ENCODE results near the gene FAM174A.
A peak's percentile ranks its signal among the peaks of the same experiment; 100 is the strongest.

Gene FAM174A

DNA sequence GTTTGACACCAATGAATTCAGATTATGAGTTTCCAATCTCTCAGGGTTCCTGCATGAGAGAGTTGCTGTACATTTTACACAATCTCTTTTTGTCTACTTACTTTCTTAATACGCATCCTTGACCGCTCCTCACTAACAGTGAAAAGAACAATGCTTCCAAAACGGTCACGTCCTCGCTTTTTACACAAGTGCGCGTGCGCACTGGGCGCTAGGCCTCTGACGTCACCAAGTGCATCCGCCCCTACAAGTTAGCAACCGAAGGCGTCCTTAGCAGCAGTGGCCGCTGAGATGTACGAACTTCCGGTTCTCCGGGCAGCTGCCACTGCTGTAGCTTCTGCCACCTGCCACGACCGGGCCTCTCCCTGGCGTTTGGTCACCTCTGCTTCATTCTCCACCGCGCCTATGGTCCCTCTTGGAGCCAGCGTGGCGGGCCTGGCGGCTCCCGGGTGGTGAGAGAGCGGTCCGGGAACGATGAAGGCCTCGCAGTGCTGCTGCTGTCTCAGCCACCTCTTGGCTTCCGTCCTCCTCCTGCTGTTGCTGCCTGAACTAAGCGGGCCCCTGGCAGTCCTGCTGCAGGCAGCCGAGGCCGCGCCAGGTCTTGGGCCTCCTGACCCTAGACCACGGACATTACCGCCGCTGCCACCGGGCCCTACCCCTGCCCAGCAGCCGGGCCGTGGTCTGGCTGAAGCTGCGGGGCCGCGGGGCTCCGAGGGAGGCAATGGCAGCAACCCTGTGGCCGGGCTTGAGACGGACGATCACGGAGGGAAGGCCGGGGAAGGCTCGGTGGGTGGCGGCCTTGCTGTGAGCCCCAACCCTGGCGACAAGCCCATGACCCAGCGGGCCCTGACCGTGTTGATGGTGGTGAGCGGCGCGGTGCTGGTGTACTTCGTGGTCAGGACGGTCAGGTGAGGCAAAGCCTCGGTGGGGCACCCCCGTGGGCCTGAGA, at the start of gene FAM174A:
Gene FAM174A, plus strand, starts transcription at position 315 of the 946 bp plus-strand sequence. Its CDS starts 157 bp downstream, at position 472.
- peak; percentile 81 for DNase-seq

DNA sequence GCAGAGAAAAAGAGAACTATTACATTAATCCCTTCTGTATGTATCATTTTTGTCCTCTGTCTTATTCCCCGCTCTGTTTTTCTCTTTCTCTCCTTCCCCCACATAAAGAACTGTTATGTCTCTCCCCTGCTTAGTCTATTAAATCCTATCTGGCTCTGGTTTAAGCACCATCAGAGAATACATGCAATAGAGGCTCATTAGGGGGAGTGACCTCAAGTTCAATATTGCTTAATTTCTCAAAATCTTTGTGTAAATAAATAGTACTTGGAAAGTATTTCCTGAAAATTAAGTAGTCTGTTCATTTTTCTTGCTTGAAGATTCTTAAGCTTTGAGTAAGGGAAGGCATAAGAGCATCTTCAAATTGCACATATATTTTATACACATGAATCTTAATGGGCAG, 41.2 kb upstream of the FAM174A start:
- DNase-seq = no peak

DNA sequence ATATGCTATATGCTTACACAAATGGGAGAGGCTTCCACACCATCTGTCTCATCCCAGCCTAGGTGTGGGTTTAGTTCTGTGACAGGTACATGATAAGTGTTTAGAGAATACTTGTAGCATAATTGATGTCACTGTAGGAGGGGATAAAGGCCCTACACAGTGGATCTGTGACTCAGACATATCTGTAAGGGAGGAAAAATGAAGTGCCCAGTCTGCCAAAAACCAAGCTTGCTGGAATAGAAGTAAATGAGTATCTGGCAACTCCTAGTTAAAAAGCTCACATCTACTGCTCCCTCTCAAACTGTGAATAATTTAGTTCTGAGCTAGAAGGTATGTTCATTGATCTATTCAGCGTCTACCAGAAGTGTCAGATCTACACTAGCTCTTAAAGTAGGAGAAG, 38.9 kb upstream of the FAM174A start:
- no peak for DNase-seq

DNA sequence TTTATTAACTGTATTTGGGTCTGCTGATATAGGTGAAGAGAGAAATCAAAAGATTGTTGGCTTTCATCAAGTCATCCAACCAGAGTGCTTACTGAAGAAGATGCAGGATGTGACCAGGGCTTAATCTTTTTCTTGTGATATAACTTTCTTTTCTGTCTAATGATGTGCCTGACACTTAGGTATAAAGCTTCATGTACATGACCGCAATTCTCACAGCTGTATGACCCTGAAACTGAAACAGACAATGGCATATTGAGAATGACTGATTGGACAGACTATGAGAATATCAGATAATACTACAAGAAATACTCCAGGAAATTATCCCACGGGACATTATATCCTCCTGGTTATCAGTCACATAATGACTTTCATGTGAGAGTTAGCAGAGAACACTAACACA, 32.5 kb upstream of the FAM174A start:
- no peak for DNase-seq

DNA sequence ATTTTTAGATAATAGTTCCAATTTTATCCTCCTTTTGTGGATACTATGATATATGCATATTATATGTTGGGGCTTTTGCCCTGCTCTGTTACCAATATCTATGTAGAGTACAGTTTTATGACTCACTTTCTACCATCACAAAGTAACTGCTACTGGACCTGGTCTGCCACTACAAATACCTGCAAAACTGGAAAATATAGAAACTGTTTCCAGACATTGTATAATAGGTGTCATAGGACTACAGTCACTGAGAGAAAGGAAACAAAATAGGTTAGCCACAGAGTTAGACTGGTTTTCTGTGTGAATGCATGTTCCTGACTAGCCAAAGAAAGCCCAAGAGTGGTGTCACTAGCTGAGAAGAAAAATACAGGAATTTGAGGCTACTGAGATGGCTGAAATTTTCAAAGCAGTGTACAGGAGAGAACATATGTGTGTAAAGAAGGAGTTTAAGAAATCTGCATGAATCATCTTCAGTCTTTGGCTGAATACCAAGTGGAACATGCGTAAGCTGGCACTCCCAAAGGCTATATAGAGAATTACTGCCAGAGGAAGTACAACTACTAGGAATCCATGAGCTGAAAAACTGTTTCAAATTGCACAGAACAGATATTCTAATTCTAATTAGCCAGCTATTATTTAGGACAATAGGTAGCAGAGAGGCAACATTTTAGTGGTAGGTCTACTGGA, 29.0 kb upstream of the FAM174A start:
- no peak for DNase-seq

DNA sequence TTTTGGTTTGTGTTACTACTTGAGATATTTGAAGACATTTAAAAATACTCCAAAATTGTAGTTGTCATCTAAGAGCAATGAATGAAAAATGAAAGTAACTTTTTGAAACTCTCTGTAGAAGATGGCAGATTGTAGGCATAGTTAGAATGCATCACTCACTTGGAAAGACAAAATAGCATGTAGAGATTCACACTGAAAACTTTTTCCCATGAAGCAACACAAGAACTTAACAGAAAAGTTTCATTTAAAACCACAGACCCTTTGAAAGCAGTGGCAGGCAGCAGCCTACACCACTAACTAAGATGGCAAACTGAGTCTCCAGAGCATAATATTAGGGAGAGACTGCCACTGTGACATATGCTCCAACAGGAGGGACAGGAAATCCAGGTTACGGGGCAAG, 18.9 kb upstream of the FAM174A start:
- no peak for DNase-seq

DNA sequence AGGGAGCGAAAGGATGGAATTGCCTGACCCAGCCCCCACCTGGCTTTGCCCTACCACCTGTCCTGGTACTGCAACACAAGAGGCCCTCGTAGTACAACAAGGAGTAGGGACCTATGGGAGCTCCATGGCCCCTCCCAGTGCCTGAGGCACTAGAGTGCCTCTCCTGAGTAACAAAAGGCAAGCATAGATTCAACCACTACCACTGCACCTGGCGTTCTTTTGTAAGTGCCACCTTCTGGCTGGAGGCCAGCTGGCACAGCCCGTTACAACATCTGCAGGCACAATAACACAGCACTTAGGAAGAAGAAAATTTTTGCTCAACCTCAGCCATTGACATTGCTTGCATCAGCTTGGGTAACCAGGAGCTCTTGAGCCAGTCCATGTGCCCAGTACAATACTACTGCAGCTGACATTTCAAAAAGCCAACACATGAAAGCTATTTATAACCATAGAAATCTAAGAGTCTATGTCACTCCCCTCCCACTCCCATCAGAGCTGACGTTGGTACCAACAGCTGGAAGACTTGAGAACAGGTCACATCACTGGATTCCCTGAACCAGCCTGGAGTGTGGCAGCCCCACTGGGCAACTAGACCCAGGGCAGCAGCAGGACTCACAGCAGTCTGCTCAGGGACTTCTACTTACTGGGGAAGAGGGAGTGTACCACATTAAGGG, 17.7 kb upstream of the FAM174A start:
- DNase-seq = no peak

DNA sequence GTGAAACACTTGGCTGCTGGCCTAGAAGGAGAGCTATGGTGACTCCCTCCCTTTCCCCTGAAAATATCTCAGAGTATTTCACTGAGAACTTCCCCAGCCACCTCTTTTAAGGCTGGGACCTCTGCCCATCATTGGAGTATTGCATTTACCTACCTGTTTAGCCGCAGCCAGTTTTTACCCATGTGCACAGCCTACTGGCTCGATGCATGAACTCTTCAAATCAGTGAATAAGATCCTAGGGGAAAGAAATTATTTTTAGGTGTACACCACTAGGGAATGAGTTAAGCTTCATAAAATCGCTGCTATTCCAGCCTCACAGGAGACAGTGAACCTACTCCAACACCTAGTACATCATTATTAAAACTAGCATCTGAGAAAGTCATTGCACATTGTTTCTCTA, 16.8 kb upstream of the FAM174A start:
- DNase-seq = no peak

DNA sequence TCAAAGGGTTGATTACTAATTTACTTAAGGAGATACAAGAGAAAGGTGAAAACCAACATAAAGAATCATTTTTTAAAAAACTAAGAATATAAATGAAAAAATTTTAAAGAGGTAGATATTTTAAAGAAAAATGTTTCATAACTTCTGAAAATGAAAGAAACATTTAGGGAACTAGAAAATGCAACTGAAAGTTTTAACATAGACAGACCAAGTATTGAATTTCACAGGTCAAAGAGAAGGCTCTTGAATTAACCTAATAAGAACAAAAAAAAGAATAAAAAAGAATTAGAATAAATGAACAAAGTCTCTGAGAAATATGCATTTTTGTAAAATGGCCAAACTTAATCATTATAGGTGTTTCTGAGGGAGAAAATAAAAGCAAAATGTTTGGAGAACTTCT, 16.1 kb upstream of the FAM174A start:
- no peak for DNase-seq

DNA sequence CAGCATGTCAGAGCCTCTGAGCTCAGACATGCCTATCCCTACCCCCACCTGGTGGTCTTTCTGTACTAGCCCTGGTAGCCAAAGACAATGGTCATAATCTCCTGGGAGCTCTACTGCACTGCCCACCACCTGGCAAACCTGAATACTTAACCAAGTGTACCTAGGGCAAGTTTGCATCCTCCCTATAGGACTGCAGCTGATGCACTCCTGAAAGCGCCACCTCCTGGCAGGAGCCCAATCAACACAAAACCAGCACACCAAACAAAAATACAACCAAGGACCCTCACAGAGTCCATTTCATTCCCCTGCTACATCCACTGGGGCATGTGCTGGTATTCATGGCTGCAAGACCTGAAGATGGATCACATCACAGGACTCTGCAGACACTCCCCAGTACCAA, 14.8 kb upstream of the FAM174A start:
- no peak for DNase-seq

DNA sequence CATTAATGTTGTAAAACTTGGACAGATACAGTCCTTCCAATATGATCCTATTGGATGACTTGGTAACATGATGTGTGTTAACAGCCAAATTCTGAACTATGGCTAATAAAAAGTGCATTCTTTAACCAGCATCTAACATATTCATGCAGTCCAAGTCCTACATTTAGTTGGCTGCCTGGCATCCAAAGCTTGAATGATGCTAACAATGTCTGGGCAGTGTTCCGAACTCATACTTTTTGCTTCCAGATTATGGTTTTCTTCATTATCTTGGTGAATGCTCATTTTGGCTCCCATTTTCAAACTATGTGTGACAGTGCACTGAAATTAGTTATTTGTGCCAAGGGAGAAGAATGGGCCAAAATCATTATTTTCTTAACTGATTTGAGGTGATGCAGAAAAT, 2.8 kb downstream of the FAM174A start:
- DNase-seq = no peak

DNA sequence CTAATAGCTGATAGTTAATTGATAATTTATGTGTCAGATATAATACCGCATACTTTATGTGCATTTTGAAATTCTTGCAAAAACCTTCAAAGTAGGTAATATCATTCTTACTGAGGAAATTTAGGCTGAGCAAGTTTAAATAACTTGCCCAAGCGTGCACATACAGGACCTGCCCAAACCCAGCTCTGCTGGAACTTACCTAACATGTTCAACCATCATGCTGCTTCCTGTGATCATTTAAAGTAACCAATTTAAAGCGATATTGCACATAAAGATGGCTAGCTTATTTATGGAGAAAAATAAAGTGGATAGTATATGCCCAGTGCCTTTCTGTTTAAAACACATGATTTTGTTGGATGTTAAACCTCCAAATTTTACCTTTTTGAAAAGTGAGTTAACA, 4.3 kb downstream of the FAM174A start:
- no peak for DNase-seq

DNA sequence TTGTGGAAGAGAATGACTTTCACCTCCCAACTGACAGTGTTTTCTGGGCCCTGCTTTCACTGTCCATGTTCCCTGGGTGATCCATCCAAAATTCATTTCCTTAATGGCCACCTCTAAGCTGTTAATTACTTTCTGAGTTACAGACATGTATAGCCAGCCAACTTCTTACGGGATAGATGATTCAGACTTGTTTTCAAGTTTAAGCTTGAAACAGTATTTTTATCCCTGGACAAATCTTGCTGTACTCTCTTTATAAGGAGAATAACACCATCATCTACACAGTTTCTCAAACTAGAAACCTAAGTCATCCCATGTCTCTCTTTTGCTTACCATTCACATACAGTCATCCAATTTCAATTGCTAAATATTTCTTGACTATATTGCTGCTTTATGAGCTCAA, 6.9 kb downstream of the FAM174A start:
- DNase-seq = no peak

DNA sequence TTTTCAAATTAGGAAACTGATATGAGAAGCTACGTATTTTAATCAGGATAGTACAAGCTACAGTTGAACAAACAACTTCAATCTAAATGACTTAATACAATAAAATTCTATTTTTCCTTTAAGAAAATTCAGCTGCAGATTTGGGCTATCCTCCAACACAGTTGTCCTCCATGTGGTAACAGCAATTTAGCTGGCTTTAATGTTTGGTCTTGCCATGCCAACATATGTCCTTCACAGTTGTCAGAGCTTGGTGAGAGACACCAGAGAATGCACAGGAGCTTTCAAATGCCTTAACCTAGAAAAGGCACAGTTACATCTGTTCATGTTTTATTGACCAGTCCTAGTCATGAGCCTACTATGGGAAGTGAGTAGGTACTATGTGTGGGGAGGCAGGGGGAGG, 10.8 kb downstream of the FAM174A start:
- DNase-seq = no peak

DNA sequence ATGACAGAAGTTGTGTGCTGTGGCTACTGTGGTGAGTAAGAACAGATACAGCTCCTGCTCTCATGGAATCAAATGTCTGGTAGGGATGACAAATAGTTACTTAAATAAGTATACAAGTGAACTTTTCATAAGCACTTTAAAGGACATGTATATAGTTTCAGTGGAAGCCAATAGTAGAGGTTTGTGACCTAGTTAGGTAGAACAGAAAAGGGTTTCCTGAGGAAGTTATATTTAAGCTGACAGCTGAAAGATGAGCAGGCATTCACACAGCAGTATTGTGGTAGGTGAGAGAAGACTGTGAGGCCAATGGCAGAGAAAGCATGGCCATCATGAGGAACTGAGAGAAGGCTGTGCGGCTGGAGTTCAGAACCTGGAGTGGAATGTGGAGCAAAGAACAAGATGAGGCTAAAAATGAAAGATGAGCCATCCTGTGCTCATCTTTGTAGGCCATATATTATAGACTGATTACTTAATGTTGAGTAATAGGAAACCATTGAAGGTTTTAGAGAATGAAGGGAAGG, 15.4 kb downstream of the FAM174A start:
- DNase-seq = no peak

DNA sequence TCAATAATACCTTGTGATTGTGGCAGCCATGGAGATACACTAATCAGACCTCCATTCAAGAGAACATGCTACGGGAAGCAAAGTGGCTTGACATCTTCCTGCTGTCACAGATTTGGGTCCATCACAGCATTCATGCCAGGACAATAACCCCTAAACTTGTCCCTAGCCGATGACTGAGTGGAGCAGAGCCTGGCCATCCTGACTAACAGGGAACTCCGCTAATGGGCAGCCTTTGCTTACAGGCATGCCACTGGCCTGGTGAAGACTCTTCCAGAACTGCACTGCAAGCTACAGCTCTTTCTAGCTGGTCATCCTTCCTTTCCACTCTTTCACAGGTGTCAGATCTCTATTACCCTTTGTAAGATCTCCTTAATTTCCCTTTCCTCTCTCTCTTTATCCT, 16.0 kb downstream of the FAM174A start:
- DNase-seq = no peak

DNA sequence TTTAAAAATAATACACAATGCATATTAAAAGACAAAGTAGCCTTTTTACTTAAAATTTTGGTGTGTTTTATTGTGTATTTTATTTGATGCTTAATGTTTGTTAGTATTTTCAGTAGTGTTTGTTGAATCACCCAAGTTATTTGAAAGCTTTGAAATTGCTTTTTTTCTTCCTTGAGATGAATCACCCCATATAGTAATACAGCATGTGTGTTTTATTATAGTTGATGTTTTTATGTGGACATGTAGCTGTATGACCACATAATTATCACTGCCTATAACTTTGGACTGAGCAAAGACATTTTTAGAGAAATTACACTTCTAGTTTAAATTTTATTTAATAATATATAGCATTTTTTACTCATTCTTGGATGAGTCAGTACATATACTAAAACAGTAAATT, 18.0 kb downstream of the FAM174A start:
- DNase-seq = no peak

DNA sequence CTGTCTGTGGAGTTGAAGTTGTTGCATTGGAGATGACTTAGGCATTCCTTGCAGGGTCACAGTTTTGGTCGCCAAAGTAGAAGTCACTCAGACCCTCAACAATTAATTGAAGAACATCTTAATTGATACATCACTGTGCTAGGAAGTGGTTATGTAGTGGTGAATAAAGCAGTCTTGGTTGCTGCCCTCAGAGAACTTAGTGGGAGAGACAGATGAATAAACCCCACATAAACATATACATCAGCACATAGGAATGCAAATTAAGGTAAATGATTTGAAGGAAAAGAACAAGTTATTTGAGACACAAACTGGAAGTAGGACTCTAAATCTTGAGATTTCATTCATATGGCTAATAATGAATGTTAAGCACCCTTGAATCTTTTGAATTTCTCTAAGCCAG, 25.7 kb downstream of the FAM174A start:
- no peak for DNase-seq

DNA sequence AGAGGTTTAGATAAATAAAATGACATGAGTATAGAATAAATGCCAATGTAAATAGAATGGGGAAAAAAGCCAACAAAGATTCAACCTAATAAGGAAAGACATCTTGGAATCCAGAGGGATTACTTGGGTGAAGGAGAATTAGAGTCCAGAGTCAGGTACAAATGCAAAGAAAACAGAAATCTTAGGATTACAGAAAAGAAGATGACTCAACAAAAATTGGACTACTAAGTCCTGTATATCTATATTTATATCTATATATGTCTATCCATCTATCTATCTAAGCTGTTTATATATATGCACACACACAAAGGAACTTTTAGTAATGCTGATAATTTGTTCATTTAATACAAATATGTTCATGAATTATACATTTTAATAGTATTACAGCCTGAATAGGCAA, 27.6 kb downstream of the FAM174A start:
- DNase-seq = no peak

DNA sequence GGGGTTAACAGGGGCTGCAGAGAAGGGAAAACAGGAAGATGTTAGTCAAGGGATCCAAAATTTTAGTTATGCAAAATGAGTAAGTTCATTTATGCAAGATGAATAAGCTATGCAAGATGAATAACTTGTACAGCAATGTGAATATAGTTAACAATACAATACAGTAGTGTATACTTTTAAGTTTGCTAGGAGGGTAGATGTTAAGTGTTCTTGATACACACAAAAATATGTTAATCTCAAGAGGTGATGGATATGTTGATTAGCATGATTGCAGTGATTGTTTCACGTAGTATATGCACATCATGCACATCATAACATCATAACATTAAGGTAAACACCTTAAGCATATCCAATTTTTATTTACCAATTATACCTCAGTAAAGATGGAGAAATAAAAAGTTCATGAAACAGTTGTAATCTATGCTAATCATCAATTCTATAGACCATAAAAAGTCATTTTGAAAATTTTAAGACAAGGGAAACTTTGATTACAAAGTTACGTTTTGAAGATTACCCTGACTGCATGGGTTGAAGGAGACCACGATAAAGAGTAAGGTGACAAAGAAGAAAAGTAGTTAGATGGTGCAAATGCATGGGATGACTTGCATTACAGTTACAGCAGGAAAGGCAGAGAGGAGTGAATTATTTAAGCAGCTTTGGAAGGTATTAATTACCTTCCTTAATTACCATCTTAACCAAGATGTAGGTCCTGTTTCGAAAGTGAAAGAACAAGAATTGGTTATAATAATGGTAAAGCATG, 31.4 kb downstream of the FAM174A start:
- DNase-seq = no peak

DNA sequence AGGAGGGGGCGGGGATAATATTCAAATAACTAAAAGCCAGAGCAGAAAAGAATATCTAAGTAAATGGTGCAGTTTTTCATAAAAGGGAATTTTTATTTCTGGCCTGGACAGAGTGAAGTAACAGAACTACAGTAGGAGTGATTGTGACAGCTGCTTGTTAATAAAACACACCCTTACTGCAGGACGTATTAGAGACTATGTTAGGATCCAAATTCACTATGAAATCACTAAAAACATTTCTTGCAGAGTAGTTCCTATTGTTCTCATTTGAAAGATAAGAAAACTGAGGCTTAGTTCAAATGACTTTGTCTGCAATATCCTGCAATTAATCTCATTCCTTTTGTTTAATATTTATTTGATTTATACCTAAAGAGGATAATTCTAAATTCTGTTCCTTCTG, 39.5 kb downstream of the FAM174A start:
- DNase-seq = no peak

DNA sequence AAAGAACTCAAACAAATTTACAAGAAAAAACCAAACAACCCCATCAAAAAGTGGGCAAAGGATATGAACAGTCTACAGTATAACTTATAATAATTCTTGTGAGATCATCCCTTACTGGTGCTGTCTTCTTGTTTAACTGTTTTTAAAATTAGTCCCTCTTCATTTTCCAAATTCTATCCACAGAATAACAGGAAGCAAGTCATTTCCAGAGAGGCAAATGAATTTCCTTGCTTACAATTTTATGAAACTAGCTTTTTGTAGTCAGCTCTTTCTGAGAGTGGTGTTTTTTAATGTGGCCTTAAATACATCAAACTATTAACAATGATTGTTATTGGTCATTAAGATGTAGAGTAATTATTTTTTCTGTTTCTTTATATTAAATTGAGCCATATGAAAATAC, 40.6 kb downstream of the FAM174A start:
- DNase-seq = no peak

DNA sequence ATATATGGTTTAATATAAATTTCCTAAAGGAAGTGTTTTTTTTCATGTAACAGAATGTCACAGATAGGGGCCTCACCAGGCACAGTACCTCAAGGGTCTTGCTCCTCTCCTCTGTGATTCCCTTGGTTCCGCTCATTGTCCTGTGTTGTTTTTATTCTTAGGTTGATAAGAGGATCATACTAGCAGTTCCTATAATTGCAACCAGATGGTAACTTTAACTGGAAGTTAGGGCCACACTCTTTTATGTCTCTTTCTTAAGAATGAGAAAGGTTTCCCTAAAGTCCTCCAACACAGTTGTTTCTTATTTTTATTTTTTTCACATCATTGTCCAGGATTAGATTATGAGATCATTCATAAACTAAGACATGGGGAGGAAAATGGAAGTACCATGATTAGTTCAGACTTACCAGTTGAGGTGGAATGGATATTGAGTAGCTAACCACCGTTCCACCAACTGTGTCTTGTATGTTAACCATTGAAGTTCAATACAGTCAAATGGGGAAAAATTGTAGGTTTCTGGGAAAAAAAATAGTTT, 41.1 kb downstream of the FAM174A start:
- no peak for DNase-seq

Measured in NCI-H1694 (cell line).